Activated T-cell treated with anti-CD3 and anti-CD28 coated beads, Interleukin-2, amount 50 U/mL, for 4 hours (primary cell): ENCODE data around the gene GABARAP. TPM values are rescaled to one million over a fixed set of nuclear protein-coding genes. Genes with fewer than 3 reads are reported as not detected.
A peak's percentile ranks its signal among the peaks of the same experiment; 100 is the strongest.

Source experiments
- ATAC-seq, 2 donors: fragments of 200-7000 bp; cut with Tn5 transposase; one replicate each; pipeline ENCODE4 v1.10.0; 2021
- DNase-seq: peaks from one replicate; pipeline ENCODE4 v3.0.0-alpha.2; 2020
- H3K27me3 Mint-ChIP-seq: one replicate; pipeline ENCODE4 v1.8.0; 2021; ENCODE audit warnings: low read depth, mixed read lengths
- H3K36me3 Mint-ChIP-seq: one replicate; pipeline ENCODE4 v1.8.0; 2022; ENCODE audit warnings: mixed read lengths; ENCODE audit not compliant: insufficient read depth
- H3K4me1 Mint-ChIP-seq: one replicate; pipeline ENCODE4 v1.8.0; 2021; ENCODE audit warnings: low read depth, mixed read lengths
- H3K4me3 Mint-ChIP-seq: one replicate; pipeline ENCODE4 v1.8.0; 2021; ENCODE audit warnings: mild to moderate bottlenecking, moderate library complexity, mixed read lengths
- H3K9me3 Mint-ChIP-seq: one replicate; pipeline ENCODE4 v1.8.0; 2021; ENCODE audit warnings: mixed read lengths
- total RNA-seq, 3 donors: library from RNA; stranded (reverse); gene quantifications; one replicate each; pipeline ENCODE4 v1.2.1, GENCODE V29; 2021

The GABARAP gene
- total RNA-seq, 3 donors from 2014 or later: 114 to 136 (median 133) TPM

DNA sequence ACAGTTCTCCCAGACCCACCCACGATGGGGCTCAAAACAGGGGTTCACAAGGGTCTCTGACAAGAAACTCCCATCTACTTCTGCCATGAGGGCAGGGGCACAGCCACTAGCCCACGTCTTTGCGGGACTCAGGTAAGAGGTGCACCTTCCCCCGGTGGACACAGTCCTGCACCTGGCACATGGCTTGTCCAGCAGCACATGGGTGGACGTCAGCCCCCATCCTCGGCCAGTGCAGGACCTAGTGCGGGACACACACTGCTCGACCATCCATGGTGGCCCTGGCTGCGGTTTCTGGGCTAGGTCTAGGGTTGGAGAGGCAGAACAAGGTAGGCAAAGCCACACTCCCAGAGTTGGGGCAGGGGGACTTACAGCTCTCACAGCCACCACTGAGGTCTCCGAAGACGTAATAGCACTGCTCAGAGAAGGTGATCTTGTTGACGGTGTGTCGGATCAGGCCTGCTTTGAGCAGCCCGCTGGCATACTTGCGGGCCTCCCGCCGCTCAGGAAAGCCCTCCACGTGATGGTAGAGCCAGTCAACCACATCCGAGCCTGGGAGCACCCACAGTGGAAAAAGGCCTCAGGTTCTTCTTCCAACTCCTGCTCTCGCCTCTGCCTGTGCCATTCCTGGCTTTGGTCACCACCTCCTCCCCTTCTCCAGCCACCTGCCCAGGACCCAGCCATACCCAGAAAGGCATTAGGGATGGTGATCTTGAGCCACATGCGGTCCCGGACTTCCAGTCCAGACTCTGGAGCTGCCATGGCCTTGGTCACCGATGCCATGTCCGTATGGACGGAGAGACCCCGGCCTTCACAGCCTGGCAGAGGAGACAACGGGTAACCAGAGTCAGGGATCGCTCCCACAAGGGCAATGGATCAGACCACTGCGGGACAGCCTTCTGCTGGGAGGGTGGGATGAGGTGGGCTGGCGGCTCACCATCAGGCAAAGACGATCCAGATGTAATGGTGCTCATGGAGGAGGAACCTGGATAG, 15.2 kb downstream of the GABARAP start:
- H3K4me3 Mint-ChIP-seq: no peak overlapping the region
- H3K9me3 Mint-ChIP-seq: no peaks in the 10 kb centered on the region
- peaks cover 29% of the 10 kb centered on the region for H3K36me3 Mint-ChIP-seq
- DNase-seq: no peak
- no peaks in the 10 kb centered on the region for H3K27me3 Mint-ChIP-seq
- peaks cover 12% of the 10 kb centered on the region for H3K4me1 Mint-ChIP-seq
- no peak for ATAC-seq

DNA sequence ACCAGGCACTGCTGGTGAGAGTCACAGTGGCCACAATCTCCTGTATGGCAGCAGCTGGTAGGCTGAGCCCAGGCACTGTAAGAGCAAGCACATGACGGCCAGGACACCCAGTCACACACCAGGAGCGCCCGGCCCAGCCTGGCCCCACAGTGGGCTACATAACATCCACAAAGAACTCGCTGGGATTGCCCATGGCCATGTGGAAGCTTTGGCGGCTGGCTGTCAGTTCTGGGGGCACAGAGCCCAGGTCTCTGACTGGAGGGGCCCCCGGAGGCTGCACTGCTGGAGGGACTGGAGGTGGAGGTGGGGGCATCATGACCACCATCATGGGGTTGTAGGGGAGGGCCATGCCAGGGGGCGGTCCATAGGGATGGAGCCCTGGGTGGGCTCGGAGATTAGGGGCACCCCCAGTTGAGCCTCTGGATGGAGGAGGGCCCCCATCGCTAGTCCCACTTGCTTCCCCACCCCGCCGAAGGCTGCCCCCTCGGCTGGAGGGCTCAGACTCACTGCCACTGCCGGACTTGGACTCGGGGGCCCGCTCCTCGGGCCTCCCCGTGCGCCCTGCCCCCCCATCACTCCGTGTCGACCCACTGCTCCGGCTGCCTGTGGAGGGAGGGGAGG, 16.4 kb downstream of the GABARAP start:
- no peak overlapping the region for H3K4me3 Mint-ChIP-seq
- ATAC-seq (no peak), DNase-seq (no peak)
- peaks cover 30% of the 10 kb centered on the region for H3K36me3 Mint-ChIP-seq
- H3K4me1 Mint-ChIP-seq: peaks cover 15% of the 10 kb centered on the region
- no peaks in the 10 kb centered on the region for H3K9me3 Mint-ChIP-seq
- no peaks in the 10 kb centered on the region for H3K27me3 Mint-ChIP-seq

DNA sequence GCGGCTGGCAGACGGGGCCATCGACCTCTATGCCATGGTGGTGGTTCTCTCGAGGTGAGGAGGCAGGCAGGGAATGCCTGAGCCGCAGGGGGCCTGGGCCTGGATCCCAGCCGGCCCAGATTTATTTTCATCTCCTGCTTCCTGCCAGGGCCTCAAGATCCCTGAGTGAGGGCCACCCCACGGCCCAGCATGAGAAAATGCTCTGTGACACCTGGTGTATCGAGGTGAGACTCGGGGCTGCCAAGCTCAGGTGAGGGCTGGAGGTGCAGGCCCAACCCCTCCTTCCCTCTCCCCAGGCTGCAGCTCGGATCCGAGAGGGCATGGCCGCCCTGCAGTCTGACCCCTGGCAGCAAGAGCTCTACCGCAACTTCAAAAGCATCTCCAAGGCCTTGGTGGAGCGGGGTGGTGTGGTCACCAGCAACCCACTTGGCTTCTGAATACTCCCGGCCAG, 17.6 kb downstream of the GABARAP start:
- H3K27me3 Mint-ChIP-seq: no peaks in the 10 kb centered on the region
- peaks cover 20% of the 10 kb centered on the region for H3K4me1 Mint-ChIP-seq
- no peak overlapping the region for H3K4me3 Mint-ChIP-seq
- peaks cover 26% of the 10 kb centered on the region for H3K36me3 Mint-ChIP-seq
- no peak for ATAC-seq
- no peak for DNase-seq
- no peaks in the 10 kb centered on the region for H3K9me3 Mint-ChIP-seq

DNA sequence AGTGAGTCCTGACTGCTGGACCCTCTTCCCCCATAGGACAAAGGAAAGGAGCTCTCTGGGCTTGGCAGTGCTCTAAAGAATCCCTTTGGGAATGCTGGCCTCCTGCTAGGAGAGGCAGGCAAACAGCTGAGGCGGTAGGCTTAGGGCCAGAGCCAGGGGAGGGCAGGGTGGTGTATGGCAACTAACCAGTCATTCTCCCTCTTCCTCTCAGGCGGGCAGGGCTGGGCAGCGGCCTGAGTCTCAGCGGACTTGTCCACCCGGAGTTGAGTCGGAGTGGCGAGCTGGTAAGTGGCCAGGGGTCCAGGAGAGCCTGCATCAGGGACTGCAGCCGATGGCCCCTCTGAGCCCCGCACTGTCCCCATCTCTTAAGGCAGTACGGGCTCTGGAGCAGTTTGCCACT, 18.1 kb downstream of the GABARAP start:
- H3K4me1 Mint-ChIP-seq: peaks cover 26% of the 10 kb centered on the region
- H3K36me3 Mint-ChIP-seq: peaks cover 24% of the 10 kb centered on the region
- H3K9me3 Mint-ChIP-seq: no peaks in the 10 kb centered on the region
- no peaks in the 10 kb centered on the region for H3K27me3 Mint-ChIP-seq
- DNase-seq: no peak
- no peak overlapping the region for H3K4me3 Mint-ChIP-seq
- ATAC-seq: no peak

DNA sequence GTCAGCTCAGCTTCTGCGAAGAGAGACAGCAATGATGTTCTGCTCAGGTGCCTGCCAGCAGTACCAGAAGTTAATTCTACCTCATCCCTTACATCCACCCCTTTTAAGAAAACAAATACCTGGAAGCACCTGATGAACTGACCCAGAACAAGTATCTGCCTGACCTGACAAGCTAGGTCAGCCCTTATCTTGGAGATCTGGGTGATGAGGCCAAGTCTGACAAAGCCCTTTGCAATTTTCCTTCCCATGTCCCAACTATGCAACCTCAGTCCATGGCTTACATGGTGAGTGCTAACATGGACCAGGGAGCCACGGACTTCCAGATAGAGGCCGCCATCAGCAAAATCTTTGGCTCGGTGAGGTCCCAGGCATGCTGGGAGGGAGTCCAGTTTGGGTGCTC, 18.9 kb downstream of the GABARAP start:
- Mint-ChIP-seq H3K27me3 (no peaks in the 10 kb centered on the region), H3K9me3 (no peaks in the 10 kb centered on the region), H3K4me3 (no peak overlapping the region), H3K4me1 (peaks cover 32% of the 10 kb centered on the region), H3K36me3 (peaks cover 20% of the 10 kb centered on the region)
- ATAC-seq (no peak), DNase-seq (no peak)

DNA sequence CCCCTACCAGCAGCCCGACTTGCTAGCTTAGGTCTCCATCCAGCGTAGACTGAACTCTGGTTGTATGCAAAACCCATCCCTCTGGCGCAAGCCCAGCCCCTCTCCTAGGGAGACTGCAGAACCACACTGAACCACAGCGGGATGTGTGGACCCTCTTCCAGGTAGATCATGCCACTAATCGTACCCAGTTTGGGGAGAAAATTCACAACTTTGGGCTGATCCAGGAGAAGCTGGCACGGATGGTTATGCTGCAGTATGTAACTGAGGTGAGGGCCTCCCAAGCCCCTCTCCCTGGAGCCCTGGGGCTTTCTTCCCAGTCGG, 19.3 kb downstream of the GABARAP start:
- DNase-seq (no peak), ATAC-seq (no peak)
- H3K4me3 Mint-ChIP-seq: no peak overlapping the region
- no peaks in the 10 kb centered on the region for H3K9me3 Mint-ChIP-seq
- peaks cover 33% of the 10 kb centered on the region for H3K4me1 Mint-ChIP-seq
- H3K36me3 Mint-ChIP-seq: peaks cover 17% of the 10 kb centered on the region
- no peaks in the 10 kb centered on the region for H3K27me3 Mint-ChIP-seq

DNA sequence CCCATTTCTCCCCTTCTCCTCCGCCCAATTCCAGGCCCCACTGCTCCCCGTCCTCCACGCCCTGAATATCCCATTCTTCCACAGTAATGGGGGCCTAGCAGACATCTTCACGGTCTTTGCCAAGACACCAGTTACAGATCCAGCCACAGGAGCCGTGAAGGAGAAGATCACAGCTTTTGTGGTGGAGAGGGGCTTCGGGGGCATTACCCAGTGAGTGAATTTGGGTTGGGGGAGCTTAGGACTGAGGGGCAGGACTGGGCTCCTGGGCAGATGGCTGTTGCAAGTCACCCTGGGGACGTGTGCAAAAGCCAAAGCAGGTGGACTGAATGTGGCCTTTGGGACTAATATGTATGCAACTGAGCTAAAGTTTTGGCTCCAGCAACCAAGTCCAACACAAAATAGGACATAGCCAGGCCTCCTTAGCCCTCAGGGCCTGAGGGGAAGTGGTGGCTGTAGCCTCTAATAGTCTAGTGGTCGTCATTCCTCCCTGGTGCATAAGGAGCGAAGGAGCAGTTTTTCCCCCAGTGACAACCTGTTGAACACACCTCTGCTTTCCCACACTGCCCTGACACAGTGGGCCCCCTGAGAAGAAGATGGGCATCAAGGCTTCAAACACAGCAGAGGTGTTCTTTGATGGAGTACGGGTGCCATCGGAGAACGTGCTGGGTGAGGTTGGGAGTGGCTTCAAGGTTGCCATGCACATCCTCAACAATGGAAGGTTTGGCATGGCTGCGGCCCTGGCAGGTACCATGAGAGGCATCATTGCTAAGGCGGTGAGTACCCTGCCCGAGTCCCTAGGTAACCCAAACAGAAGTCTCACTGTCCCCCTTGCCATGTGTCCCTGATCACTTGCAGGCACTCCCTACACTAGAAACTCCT, 19.9 kb downstream of the GABARAP start:
- Mint-ChIP-seq H3K9me3 (no peaks in the 10 kb centered on the region), H3K4me1 (peaks cover 36% of the 10 kb centered on the region), H3K27me3 (no peaks in the 10 kb centered on the region), H3K36me3 (peaks cover 15% of the 10 kb centered on the region), H3K4me3 (peak overlapping the region; percentile 1)
- no peak for DNase-seq
- no peak for ATAC-seq

DNA sequence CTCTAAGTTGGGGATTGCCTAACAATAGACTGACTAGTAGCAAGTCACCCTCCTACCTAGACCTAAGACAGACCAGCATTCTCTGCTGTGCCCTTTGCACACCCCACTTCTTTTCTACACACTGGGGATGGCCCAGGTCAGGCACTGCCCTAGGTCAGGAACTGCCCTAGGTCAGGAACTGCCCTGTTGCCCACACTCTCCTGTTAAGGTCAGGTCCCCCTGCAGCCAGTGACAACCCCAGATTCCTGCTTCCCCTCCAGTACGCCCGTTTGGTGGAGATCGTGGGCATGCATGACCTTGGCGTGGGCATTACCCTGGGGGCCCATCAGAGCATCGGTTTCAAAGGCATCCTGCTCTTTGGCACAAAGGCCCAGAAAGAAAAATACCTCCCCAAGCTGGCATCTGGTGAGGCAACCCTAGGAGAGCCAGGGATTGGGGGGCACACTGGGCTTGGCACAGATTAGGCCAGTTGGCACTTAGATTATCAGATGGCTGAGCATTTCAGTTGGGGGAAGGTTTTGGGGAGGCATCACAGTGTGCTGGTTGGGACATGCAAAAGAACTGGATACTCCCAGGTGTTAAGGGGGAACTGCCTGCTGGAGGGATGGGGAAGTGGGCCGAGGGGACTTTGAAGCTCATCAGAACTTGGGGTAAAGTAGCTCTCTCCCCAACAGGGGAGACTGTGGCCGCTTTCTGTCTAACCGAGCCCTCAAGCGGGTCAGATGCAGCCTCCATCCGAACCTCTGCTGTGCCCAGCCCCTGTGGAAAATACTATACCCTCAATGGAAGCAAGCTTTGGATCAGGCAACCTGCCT, 20.8 kb downstream of the GABARAP start:
- ATAC-seq (no peak), DNase-seq (no peak)
- Mint-ChIP-seq H3K9me3 (no peaks in the 10 kb centered on the region), H3K4me1 (peaks cover 40% of the 10 kb centered on the region), H3K27me3 (no peaks in the 10 kb centered on the region), H3K4me3 (peak overlapping the region; percentile 94), H3K36me3 (peaks cover 15% of the 10 kb centered on the region)

DNA sequence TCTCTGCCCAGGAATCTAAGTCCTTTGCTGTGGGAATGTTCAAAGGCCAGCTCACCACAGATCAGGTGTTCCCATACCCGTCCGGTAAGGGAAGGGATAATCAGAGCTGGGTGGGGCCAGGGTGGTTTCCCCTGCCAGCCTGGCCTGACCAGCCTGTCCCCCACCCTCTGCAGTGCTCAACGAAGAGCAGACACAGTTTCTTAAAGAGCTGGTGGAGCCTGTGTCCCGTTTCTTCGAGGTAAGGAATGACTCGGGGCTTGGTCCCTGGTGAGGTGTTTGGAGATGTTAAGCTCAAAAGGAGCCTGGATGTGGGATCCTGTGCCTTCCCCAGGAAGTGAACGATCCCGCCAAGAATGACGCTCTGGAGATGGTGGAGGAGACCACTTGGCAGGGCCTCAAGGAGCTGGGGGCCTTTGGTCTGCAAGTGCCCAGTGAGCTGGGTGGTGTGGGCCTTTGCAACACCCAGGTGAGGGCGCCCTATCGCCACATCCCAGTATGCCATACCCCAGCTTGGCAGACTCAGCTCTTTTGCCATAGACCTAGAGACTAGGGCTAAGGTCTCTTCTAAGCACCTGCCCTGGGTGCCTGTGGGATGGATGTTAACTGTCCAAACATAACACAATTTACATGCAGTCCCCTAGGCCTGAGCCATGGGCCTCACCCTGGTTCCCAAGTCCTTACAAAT, 21.5 kb downstream of the GABARAP start:
- H3K4me1 Mint-ChIP-seq: peaks cover 48% of the 10 kb centered on the region

DNA sequence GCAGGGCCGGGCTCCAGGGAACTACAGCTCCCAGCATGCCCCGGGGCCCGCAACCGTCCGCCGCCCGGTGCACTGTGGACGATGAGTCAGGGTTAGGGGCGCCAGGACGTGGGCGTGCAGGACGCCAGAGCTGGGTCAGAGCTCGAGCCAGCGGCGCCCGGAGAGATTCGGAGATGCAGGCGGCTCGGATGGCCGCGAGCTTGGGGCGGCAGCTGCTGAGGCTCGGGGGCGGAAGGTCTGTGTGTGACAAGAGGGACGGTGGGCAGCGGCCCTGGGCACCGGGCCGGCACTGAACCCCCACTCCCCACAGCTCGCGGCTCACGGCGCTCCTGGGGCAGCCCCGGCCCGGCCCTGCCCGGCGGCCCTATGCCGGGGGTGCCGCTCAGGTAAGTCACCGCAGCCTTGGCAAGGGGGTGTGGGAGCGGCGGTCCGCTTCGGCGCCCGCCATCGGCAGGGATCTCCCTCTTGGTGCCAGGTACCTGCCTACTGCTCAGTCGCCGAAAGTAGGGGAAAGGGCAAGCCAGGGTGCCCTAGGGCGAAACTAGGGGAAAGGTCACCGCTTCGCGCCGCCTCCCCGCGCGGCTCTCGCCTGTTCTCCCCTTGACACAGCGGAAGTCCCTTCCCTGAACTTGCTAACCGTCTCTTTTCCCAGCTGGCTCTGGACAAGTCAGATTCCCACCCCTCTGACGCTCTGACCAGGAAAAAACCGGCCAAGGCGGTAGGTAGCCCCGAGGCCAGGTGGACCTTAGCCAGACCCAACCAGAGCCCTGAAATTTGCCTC, 22.2 kb downstream of the GABARAP start, which contains the start of the genes ACADVL and DLG4:
Gene ACADVL (plus strand): TSS at position 127 of the 781 bp plus-strand sequence. CDS start 47 bp downstream, at position 174.
Gene DLG4 (minus strand): TSS at position 25 of the 781 bp plus-strand sequence.
- ATAC-seq (peak; percentile 69 to 71), DNase-seq (peak; percentile 73)
- peak within 1 kb of the TSS; percentile 94 for H3K4me3 Mint-ChIP-seq
- H3K4me1 Mint-ChIP-seq: peaks cover 53% of the 10 kb centered on the region
- H3K9me3 Mint-ChIP-seq: no peaks in the 10 kb centered on the region
- peaks cover 12% of the 10 kb centered on the region for H3K36me3 Mint-ChIP-seq
- H3K27me3 Mint-ChIP-seq: no peaks in the 10 kb centered on the region

More for the DNA sequence above, 21.5 kb downstream of the GABARAP start:
- Mint-ChIP-seq H3K27me3 (no peaks in the 10 kb centered on the region), H3K4me3 (peak overlapping the region; percentile 94), H3K36me3 (peaks cover 15% of the 10 kb centered on the region), H3K9me3 (no peaks in the 10 kb centered on the region)
- peak; percentile 44 for ATAC-seq
- DNase-seq: peak; percentile 55

DNA sequence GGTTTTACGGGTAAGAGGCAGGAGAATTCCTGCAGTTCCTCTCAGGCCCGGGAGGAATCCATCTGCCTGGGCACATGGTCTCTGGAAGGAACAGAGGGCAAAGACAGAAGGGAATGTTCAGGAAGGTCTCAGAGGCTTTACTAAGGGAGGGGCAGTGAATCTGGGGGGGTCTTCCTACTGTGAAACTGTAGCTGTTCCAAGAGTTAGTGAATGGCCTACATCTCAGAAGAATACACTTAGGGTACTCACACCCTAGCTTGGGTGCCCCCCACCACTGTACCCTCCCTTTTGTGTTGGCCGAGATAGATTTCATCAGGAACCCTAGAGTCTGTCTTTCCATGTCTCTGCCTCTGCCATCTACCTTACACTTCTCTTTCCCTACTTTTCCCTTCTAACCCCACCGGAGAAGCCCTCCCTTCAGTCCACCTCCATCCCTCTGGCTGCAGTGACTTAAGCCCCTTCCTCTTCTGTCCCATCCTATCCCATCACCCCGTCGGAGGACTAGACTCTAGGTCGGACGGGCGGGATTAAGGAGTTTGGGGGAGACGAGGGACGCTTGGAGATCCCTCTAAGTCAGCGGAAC, 22.9 kb downstream of the GABARAP start:
- Mint-ChIP-seq H3K4me3 (peak overlapping the region; percentile 94), H3K27me3 (no peaks in the 10 kb centered on the region), H3K4me1 (peaks cover 59% of the 10 kb centered on the region), H3K36me3 (peaks cover 12% of the 10 kb centered on the region), H3K9me3 (no peaks in the 10 kb centered on the region)
- DNase-seq (no peak), ATAC-seq (no peak)

DNA sequence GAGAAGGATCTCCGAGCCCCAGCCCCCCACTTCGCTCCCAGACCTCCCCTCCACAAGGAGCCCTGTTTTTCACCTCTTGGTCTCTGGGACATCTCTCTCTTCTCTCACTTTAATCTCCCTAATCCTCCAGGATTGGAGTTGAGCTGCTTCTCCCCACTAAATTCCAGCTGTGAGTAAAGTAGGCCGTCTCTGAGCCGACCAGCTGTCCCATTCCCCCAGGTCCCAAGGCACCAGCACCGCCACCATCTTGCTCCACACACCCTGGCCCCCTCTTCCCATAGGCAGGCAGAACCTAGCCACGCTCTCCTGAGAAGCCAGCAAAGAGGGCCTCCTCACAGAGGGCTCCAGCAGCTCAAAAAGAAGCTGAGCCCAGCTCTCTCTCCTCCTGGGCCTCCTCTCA, 23.5 kb downstream of the GABARAP start:
- DNase-seq (no peak), ATAC-seq (no peak)
- Mint-ChIP-seq H3K36me3 (peaks cover 8% of the 10 kb centered on the region), H3K4me3 (peak overlapping the region; percentile 94), H3K4me1 (peaks cover 65% of the 10 kb centered on the region), H3K9me3 (no peaks in the 10 kb centered on the region), H3K27me3 (no peaks in the 10 kb centered on the region)
